ENCODE measurements around the gene ALDOB.

Gene ALDOB

GRCh38 chr9:101381118-101381517, 54.5 kb downstream of the ALDOB start:
- DNase-seq = no peak

DNA sequence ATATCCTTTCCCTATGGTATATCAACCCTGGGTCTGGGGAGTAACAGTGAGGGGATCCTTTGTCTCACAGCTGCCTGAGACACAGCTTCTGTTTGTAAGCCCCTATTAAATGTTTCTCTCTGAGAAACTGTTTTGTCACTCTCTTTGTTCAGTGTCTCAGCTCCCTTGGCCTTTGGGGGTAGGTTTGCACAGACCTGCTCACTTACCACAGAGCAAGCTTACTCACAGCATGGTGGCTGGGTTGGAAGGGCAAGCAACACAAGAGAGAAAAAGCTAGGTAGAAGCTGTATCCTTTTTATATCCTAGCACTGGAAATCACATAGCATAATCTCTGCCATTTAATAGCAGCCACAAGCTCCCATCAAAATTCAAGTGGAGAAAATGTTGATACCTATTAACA, 55.3 kb downstream of the ALDOB start:
- DNase-seq = no peak

DNA sequence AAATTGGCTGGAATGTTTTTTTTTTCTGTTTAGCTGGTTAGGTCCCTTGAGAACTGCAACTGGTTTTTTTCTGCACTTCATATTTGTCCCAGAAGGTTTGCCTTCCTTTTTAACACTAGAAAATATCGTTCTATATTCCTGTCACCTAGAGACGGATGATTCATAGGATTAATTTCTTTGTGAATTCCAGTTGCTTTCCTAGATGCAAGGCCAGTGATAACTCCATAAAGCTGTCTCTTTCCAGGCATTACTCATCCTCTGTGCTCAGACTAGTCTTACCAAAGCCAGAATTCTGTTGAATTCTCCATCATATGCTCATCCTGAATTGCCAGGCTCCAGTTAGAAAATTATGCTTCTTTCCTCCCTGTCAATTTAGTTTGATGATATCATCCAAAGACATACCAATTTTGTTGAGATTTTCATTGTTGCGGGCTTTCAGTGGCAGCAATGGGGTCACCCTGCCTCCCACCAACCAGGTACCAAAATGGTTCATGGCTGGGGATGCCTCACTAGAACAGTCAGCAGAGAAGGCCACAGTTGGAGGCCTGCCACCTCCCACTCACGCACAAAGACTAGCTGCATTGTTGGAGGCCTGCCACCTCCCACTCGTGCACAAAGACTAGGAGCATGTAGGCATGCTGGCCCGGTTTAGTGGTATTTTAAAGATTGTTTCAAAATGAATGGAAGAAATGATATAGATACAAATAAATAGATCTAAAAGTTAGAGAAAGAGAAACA, 59.3 kb downstream of the ALDOB start:
- DNase-seq = no peak

GRCh38 chr9:101375546-101375945, 60.0 kb downstream of the ALDOB start:
- DNase-seq = no peak

GRCh38 chr9:101372327-101373118, 63.1 kb downstream of the ALDOB start:
- DNase-seq = no peak

DNA sequence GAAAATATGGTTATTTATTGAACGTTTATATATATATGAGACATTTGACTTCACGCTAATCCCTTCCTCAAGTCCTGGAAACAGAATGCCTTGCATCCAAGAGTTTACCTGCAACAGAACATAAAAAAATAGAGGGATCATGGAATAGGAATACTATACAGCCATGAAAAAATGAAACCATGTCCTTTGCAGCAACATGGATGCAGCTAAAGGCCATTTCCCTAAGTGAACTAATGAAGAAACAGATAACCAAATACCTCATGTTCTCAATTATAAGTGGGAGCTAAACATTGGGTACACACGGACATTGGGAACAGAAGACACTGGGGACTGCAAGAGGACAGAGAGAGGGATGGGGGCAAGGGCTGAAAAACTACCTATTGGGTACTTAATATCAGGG, 63.8 kb downstream of the ALDOB start:
- DNase-seq = no peak

Data from activated CD4-positive, CD25-positive, alpha-beta regulatory T cell (primary cell).